GM04504 (cell line): ENCODE data around the gene IMMP2L.
"Not testable (repeated sequence)": the region's sequence is repeated elsewhere in the genome, so short reads cannot be mapped to it uniquely, and the experiment has no call there.

Source experiments
- DNase-seq: peaks from one replicate; pipeline ENCODE4 v3.0.0-alpha.2; 2012; ENCODE audit warnings: low read depth

Gene IMMP2L

GRCh38 chr7:111074748-111075146 lies 487.5 kb downstream of the IMMP2L start:
- no peak for DNase-seq

- no peak for DNase-seq
Measured at GRCh38 chr7:111074071-111074747, 488.1 kb downstream of the IMMP2L start.

- DNase-seq, result not testable (repeated sequence)
Measured at GRCh38 chr7:111072658-111073057, 489.6 kb downstream of the IMMP2L start.

GRCh38 chr7:111071556-111071955 lies 490.7 kb downstream of the IMMP2L start:
- no peak for DNase-seq

GRCh38 chr7:111068618-111069017 lies 493.7 kb downstream of the IMMP2L start:
- no peak for DNase-seq

- DNase-seq, result no peak
Measured at GRCh38 chr7:111067682-111068081, 494.6 kb downstream of the IMMP2L start.

GRCh38 chr7:111067251-111067650 lies 495.0 kb downstream of the IMMP2L start:
- DNase-seq, result no peak

GRCh38 chr7:111063166-111063565 lies 499.1 kb downstream of the IMMP2L start:
- no peak for DNase-seq

GRCh38 chr7:111059833-111060232 lies 502.5 kb downstream of the IMMP2L start:
- no peak for DNase-seq

GRCh38 chr7:111057066-111057465 lies 505.2 kb downstream of the IMMP2L start:
- no peak for DNase-seq

GRCh38 chr7:111056371-111056770 lies 505.9 kb downstream of the IMMP2L start:
- DNase-seq, result no peak

GRCh38 chr7:111053035-111053434 lies 509.3 kb downstream of the IMMP2L start:
- DNase-seq, result no peak

GRCh38 chr7:111051832-111052231 lies 510.5 kb downstream of the IMMP2L start:
- no peak for DNase-seq

GRCh38 chr7:111050875-111051416 lies 511.3 kb downstream of the IMMP2L start:
- DNase-seq, result no peak

- no peak for DNase-seq
Measured at GRCh38 chr7:111049971-111050680, 512.2 kb downstream of the IMMP2L start.

GRCh38 chr7:111047595-111047994 lies 514.7 kb downstream of the IMMP2L start:
- no peak for DNase-seq

- no peak for DNase-seq
Measured at GRCh38 chr7:111045449-111045848, 516.8 kb downstream of the IMMP2L start.

- no peak for DNase-seq
Measured at GRCh38 chr7:111043561-111043960, 518.7 kb downstream of the IMMP2L start.

GRCh38 chr7:111042842-111043241 lies 519.5 kb downstream of the IMMP2L start:
- DNase-seq, result no peak

GRCh38 chr7:111041577-111041976 lies 520.7 kb downstream of the IMMP2L start:
- no peak for DNase-seq

GRCh38 chr7:111038185-111038584 lies 524.1 kb downstream of the IMMP2L start:
- no peak for DNase-seq

- DNase-seq, result no peak
Measured at GRCh38 chr7:111031916-111032315, 530.4 kb downstream of the IMMP2L start.

- DNase-seq, result no peak
Measured at GRCh38 chr7:111030336-111030735, 532.0 kb downstream of the IMMP2L start.
